ENCODE measurements around the gene SLC25A42. TPM values are rescaled to one million over a fixed set of nuclear protein-coding genes. Genes with fewer than 3 reads are reported as not detected.
"Not testable (repeated sequence)": the region's sequence is repeated elsewhere in the genome, so short reads cannot be mapped to it uniquely, and the experiment has no call there.

SLC25A42 gene
- total RNA-seq, 1 donor from 2014 or later, result 1.3 TPM

DNA sequence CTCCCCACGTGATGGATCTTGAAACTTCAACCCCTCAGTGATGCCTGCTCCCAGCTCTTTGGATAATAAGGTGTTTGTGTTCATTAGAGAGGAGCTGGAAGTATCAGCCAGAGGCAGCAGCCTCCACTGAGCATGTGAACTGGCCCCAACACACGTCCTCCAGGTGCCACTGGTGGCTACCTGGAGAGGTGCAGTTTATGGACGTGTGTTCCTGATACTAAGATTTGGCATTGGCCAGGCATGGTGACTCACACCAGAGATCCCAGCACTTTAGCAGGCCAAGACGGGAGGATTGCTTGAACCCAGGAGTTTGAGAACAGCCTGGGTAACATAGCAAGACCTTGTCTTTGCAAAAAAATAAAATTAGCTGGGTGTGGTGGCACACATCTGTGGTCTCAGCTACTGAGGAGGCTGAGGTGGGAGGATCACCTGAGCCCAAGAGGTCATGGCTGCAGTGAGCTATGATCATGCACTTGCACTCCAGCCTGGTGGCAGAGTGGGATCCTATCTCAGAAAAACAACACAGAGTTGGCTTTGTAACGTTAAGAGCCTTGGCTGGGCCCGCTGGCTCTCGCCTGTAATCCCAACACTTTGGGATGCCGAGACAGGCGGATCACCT is 34.4 kb downstream of the SLC25A42 start:
- DNase-seq (ENCODE audit: low read depth), result peak; percentile 20
- TF ChIP-seq, protein P1, sequence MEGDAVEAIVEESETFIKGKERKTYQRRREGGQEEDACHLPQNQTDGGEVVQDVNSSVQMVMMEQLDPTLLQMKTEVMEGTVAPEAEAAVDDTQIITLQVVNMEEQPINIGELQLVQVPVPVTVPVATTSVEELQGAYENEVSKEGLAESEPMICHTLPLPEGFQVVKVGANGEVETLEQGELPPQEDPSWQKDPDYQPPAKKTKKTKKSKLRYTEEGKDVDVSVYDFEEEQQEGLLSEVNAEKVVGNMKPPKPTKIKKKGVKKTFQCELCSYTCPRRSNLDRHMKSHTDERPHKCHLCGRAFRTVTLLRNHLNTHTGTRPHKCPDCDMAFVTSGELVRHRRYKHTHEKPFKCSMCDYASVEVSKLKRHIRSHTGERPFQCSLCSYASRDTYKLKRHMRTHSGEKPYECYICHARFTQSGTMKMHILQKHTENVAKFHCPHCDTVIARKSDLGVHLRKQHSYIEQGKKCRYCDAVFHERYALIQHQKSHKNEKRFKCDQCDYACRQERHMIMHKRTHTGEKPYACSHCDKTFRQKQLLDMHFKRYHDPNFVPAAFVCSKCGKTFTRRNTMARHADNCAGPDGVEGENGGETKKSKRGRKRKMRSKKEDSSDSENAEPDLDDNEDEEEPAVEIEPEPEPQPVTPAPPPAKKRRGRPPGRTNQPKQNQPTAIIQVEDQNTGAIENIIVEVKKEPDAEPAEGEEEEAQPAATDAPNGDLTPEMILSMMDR (IDR thresholded peaks at IDR 0.05; ENCODE audit: insufficient read depth, low read length, severe bottlenecking), result no peak
- no peaks in the 10 kb centered on the region for H3K36me3 ChIP-seq (ENCODE audit: control insufficient read depth, insufficient read depth, low read length)
- no peak overlapping the region for H3K4me3 ChIP-seq (ENCODE audit: low read depth, low read length)
- no peaks in the 10 kb centered on the region for H3K27me3 ChIP-seq (ENCODE audit: control insufficient read depth, insufficient read depth, low read length)
- no peak for FAIRE-seq

DNA sequence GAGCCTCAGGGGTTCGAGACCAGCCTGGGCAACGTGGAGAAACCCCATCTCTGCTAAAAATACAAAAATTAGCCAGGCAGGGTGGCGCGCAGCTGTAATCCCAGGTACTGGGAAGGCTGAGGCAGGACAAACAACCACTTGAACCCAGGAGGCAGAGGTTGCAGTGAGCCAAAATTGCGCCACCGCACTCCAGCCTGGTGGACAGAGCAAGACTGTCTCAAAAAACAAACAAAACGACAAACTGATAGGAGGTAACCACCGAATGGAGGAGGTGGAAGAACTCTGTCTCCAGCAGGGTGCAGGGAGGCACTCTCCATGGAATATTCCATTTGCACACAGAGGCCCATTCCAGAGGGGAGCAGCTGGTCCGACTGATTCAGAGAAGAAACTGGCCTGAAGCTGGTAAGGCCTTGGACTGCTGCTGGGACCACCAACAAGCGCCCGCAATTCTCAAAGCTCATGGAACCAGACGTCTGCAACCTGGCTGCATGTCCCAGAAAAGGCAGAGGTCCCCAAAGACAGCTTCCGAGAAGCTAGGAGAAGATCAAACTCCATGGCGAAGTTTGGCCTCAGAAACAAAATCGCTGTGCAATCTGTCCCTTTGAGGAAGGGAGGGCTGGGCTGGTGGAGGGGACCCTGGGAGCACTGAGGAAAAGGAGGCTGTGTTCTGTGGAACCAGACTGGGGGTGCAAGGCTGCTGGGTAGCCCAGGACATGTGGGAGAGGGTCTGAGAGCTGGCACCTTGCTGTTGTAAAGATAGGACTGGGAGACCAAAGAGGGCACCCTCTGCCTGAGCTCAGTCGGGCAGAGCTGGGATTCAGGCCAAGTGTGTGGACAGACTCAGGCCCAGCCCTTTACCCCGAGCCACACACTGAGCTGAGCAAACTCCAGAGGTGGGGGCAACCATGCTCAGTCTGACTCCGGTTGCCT is 35.2 kb downstream of the SLC25A42 start:
- no peaks in the 10 kb centered on the region for H3K36me3 ChIP-seq (ENCODE audit: control insufficient read depth, insufficient read depth, low read length)
- TF ChIP-seq, protein P1 (IDR thresholded peaks at IDR 0.05; ENCODE audit: insufficient read depth, low read length, severe bottlenecking), result no peak
- no peak overlapping the region for H3K4me3 ChIP-seq (ENCODE audit: low read depth, low read length)
- H3K27me3 ChIP-seq (ENCODE audit: control insufficient read depth, insufficient read depth, low read length), result no peaks in the 10 kb centered on the region
- FAIRE-seq (no peak), DNase-seq (ENCODE audit: low read depth) (no peak)

DNA sequence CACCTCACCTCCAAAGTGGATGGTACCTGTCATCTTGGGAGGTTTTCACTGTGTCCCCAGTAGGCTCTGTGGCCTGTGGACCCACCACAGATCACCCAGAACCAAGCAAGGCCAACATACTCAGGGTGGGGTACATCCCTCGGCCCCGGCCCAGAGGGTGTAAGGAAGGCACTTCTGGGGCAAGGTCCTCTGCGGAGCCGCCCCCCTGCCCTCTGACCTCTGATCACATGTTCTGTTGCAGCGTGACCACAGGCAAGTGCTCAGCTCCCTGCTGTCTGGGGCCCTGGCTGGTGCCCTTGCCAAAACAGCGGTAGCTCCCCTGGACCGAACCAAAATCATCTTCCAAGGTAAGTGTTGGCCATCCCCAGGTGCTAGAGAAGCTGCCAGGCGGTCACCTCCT is 37.7 kb downstream of the SLC25A42 start:
- Histone ChIP-seq H3K4me3 (ENCODE audit: low read depth, low read length) (no peak overlapping the region), H3K36me3 (ENCODE audit: control insufficient read depth, insufficient read depth, low read length) (no peaks in the 10 kb centered on the region), H3K27me3 (ENCODE audit: control insufficient read depth, insufficient read depth, low read length) (no peaks in the 10 kb centered on the region)
- TF ChIP-seq, protein P1 (IDR thresholded peaks at IDR 0.05; ENCODE audit: insufficient read depth, low read length, severe bottlenecking), result no peak
- no peak for FAIRE-seq
- no peak for DNase-seq (ENCODE audit: low read depth)

DNA sequence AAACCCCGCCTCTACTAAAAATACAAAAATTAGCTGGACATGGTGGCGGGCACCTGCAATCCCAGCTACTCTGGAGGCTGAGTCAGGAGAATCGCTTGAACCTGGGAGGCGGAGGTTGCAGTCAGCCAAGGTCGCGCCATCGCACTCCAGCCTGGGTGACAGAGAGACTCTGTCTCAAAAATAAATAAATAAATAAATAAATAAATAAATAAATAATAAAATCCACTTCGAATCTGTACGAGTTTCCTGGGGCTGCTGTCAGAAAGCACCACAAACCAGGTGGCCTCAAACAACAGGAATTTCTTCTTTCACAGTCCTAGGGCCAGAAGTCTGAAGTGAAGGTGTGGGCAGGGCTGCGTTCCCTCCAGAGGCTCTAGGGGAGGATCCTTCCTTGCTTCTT is 38.8 kb downstream of the SLC25A42 start:
- not testable (repeated sequence) for H3K36me3 ChIP-seq (ENCODE audit: control insufficient read depth, insufficient read depth, low read length); H3K27me3 ChIP-seq (ENCODE audit: control insufficient read depth, insufficient read depth, low read length); FAIRE-seq; H3K4me3 ChIP-seq (ENCODE audit: low read depth, low read length); DNase-seq (ENCODE audit: low read depth)

DNA sequence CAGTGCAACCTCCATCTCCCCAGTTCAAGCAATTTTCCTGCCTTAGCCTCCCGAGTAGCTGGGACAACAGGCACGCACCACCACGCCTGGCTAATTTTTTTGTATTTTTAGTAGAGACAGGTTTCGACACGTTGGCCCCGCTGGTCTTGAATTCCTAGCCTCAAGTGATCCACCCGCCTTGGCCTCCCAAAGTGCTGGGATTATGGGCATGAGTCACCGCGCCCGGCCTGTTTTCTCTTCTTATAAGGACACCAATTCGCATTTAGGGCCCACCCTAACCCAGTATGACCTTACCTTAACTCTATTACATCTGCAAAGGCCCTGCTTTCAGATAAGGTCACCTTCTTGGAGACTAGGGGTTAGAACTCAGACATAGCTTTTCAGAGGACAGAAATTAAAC is 39.4 kb downstream of the SLC25A42 start:
- H3K4me3 ChIP-seq (ENCODE audit: low read depth, low read length), result no peak overlapping the region
- FAIRE-seq (no peak), DNase-seq (ENCODE audit: low read depth) (peak; percentile 28)
- H3K27me3 ChIP-seq (ENCODE audit: control insufficient read depth, insufficient read depth, low read length), result no peaks in the 10 kb centered on the region
- H3K36me3 ChIP-seq (ENCODE audit: control insufficient read depth, insufficient read depth, low read length), result no peaks in the 10 kb centered on the region
- TF ChIP-seq, protein P1 (IDR thresholded peaks at IDR 0.05; ENCODE audit: insufficient read depth, low read length, severe bottlenecking), result no peak

DNA sequence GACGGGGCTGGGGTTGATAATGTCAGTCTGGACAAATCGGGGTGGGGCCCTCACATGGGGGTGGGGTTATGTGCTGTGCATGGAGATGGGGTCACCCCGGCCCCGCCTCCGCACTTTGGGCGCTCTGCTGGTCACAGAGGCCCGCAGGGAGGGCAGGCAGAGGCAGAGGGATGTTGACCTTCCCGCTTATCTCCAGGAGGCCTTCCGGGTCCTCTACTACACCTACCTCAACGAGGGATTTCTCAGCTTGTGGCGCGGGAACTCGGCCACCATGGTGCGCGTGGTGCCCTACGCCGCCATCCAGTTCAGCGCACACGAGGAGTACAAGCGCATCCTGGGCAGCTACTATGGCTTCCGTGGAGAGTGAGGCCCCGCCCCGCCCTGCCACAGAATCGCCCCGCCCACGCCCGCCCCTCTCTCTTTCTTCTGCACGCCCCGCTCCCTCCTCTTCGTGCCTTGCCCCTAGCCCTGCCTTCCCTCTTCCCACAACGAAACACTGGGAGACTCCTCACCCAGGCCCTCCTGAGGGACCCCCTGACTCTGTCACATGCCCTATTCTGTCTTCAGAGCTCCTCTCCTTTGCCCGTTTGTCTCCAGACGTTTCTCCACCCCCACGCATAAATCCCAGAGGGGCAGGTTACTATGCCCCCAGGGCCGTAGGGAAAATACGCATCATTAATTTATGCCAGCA is 41.7 kb downstream of the SLC25A42 start:
- FAIRE-seq (no peak), DNase-seq (ENCODE audit: low read depth) (peak; percentile 41)
- H3K4me3 ChIP-seq (ENCODE audit: low read depth, low read length), result peak overlapping the region; percentile 46
- TF ChIP-seq, protein P1 (IDR thresholded peaks at IDR 0.05; ENCODE audit: insufficient read depth, low read length, severe bottlenecking), result no peak
- H3K36me3 ChIP-seq (ENCODE audit: control insufficient read depth, insufficient read depth, low read length), result no peaks in the 10 kb centered on the region
- H3K27me3 ChIP-seq (ENCODE audit: control insufficient read depth, insufficient read depth, low read length), result no peaks in the 10 kb centered on the region

Data from bronchial epithelial cell (primary cell).